AG09319 (cell line): ENCODE results near the gene ADD3.

Experiments used
- DNase-seq: peaks from one replicate; pipeline ENCODE4 v3.0.0-alpha.2; 2010; ENCODE audit warnings: low read depth; ENCODE audit errors: extremely low read depth
- TF ChIP-seq, protein P1 (sequence below): IDR thresholded peaks from 2 replicates; pipeline ENCODE4 v1.5.1; 2011; ENCODE audit warnings: low read depth, mild to moderate bottlenecking, inconsistent platforms, low read length, moderate library complexity

The ADD3 gene

DNA sequence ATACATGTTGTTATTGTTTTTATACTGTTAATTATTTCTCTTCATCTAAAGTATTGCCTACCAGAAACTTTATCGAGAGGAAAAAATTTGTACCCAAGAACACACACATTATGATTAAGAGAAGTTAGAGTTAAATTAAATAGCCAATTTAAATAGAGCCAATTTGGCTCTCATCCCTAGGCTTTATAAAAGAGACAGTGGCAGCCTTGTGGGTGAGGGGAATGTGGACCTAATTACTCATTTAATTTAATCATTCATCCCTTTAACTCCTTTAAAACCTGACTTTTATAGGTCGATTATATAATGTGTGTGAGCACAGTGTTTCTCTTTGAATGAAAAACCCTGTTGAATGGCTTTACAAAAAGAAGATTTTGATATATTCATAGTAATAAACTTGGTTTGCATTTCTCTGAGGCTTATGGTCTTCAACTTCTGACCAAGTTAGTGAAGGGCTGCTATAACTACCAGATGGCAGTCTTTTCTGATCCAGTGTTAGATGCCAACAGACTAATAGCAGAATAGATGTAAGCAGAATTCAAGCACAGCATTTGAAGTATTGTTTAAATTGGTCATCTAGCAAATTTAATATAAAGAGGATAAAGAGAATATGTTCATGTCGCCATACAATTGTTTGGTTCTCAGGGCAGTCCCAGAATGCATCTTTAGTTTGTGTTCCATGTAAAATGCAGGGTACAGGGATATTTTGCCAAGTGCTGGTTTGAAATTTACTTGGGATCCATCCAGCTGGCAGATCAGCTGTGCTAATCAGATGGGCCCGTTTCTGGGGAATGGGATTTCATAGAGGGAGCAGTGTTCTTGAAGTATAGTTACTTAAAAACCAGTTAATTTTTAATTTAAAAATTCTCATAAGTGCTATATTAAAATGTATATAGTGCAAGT lies 25.3 kb downstream of the ADD3 start:
- DNase-seq, result no peak
- TF ChIP-seq, protein P1, sequence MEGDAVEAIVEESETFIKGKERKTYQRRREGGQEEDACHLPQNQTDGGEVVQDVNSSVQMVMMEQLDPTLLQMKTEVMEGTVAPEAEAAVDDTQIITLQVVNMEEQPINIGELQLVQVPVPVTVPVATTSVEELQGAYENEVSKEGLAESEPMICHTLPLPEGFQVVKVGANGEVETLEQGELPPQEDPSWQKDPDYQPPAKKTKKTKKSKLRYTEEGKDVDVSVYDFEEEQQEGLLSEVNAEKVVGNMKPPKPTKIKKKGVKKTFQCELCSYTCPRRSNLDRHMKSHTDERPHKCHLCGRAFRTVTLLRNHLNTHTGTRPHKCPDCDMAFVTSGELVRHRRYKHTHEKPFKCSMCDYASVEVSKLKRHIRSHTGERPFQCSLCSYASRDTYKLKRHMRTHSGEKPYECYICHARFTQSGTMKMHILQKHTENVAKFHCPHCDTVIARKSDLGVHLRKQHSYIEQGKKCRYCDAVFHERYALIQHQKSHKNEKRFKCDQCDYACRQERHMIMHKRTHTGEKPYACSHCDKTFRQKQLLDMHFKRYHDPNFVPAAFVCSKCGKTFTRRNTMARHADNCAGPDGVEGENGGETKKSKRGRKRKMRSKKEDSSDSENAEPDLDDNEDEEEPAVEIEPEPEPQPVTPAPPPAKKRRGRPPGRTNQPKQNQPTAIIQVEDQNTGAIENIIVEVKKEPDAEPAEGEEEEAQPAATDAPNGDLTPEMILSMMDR, result no peak

DNA sequence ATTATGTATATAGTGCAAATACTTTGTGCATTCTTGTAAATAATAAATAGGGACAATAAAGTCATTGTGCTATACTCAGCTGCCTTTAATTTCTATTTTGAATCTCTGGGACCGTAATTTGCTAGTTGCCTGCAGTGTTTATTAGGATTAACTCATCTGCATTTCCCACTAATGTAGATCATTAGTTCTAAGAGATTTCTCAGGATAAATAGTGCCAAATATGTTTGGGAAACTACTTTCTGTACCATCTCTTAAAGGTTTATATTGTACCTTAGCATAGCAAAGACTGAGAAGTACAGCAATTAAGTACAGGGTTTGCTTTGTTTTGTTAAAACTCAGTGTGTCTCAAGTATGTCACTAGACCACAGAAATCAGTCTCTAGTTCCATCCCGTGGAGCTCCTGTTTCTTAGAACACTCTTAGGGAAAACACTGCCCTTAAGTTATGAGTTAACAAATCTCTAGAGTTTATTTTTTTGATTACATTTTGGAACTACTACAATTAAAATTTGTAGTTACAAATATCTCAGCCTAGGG lies 26.0 kb downstream of the ADD3 start:
- TF ChIP-seq, protein P1, result no peak
- no peak for DNase-seq

DNA sequence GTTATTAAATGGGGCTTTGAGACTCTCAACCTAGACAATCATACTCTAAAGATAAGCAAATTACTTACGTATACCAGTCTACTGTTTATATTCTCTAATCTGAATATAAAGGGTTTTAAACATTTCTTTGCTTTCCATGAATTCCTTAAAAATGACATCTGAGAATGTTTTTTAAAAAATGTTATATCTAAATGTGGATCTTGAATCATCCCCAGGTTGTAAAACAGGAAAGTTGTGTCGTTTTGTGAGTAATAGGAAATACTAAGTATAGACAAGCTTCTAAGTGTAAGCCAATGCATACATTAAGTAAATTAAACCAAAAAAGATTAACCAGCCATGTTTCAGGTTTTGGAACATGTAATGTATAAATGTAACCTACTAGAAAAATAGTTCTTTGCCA lies 26.8 kb downstream of the ADD3 start:
- TF ChIP-seq, protein P1, result no peak
- DNase-seq, result no peak

DNA sequence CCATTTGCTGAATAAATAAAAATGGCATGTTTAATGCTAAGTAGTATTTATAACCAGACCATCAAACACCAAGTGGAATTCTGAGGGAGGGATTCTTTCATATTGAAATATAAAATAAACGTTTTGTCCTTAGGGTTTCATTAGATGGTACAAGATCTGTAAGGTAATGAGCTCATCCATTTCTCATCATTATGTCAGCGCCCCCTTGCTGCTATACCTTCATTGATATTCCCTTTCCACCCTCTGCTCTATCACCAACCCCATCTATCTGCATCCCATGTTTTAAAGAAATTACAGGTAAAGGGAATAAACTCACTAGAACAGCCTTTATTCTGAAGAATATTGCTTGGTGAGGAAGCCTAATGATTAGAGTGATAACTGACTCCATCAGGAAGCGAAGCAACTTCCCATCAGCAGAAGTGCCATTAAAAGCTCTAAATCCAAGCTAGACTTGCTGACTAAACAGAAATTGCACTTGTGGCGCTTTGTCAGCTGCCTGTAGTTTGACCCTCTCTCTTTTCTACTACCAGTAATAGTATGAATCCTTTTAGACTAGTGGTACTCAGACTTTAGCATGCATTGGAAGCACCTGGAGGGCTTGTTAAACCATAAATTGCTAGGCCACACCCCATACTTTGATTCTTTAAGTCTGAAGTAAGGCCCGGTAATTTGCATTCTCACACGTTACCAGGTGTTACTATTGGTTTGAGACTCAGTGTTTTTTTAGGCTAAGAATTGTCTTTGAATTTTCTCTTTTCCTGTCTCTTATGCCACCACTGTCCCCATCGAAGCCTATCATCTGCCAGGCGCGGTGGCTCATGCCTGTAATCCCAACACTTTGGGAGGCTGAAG lies 27.5 kb downstream of the ADD3 start:
- TF ChIP-seq, protein P1, result no peak
- no peak for DNase-seq

DNA sequence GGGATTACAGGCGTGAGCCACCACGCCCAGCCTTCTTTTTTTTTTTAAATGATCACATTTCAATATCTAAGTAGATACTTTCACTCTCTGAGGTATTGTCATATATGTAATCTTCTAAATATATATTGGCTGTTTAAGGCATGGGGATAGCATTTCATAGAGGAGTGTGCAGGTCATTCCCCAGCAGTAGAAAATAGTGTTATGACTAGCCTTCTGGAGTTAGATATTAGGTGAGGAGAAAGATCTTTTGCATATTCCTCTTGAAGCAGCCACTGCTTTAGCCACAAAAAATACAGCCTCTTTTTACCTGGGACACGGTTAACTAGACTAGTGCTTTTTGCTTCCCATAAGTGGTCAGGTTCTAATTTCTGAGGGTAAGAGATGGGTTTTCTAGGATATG lies 28.9 kb downstream of the ADD3 start:
- no peak for DNase-seq
- TF ChIP-seq, protein P1, result no peak

DNA sequence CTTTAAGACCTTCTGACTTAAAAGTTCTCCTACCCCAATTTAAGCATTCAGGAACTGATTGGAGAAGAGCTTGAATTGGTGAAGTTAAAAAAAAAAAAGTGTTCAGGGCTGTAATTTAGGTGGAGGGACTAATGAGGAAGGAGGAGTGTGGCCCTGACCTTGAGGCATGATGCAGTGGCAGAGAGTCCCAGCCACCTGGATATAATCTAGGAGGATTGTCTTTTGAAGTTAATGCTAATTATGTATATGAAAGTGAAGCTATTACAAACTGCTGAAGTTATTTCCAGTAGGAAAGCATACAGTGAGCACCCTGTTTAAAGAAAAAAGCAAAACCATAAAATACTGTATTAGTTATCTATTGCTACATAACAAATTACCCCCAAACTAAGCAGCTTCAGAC lies 31.5 kb downstream of the ADD3 start:
- TF ChIP-seq, protein P1, result no peak
- no peak for DNase-seq
